ENCODE data around the gene SOST.
"Not testable (repeated sequence)": the region's sequence is repeated elsewhere in the genome, so short reads cannot be mapped to it uniquely, and the experiment has no call there.

The SOST gene

GRCh38 chr17:43758497-43759174 is at the start of gene SOST:
Gene SOST (minus strand): TSS chr17:43758791. CDS start chr17:43758741, 50 bp downstream.
- FAIRE-seq (no peak), DNase-seq (ENCODE audit: extremely low spot score, insufficient read length, low read depth) (no peak)

- FAIRE-seq (no peak), DNase-seq (ENCODE audit: extremely low spot score, insufficient read length, low read depth) (no peak)
These were observed 49.5 kb upstream of the SOST start for GRCh38 chr17:43808076-43808475.

- peak; percentile 29 for FAIRE-seq
- DNase-seq (ENCODE audit: extremely low spot score, insufficient read length, low read depth), result no peak
These were observed 46.5 kb upstream of the SOST start for GRCh38 chr17:43805117-43805516.

GRCh38 chr17:43803758-43804157 is 45.2 kb upstream of the SOST start:
- DNase-seq (ENCODE audit: extremely low spot score, insufficient read length, low read depth) (no peak), FAIRE-seq (no peak)

- no peak for DNase-seq (ENCODE audit: extremely low spot score, insufficient read length, low read depth)
- FAIRE-seq, result no peak
These were observed 43.3 kb upstream of the SOST start for GRCh38 chr17:43801844-43802243.

- no peak for DNase-seq (ENCODE audit: extremely low spot score, insufficient read length, low read depth)
- FAIRE-seq, result no peak
These were observed 42.1 kb upstream of the SOST start for GRCh38 chr17:43800736-43801135.

GRCh38 chr17:43799047-43799446 is 40.5 kb upstream of the SOST start:
- DNase-seq (ENCODE audit: extremely low spot score, insufficient read length, low read depth) (no peak), FAIRE-seq (no peak)

GRCh38 chr17:43798024-43798423 is 39.4 kb upstream of the SOST start:
- DNase-seq (ENCODE audit: extremely low spot score, insufficient read length, low read depth); FAIRE-seq: not testable (repeated sequence)

- DNase-seq (ENCODE audit: extremely low spot score, insufficient read length, low read depth); FAIRE-seq: not testable (repeated sequence)
These were observed 34.1 kb upstream of the SOST start for GRCh38 chr17:43792668-43793067.

- FAIRE-seq, result no peak
- DNase-seq (ENCODE audit: extremely low spot score, insufficient read length, low read depth), result no peak
These were observed 33.0 kb upstream of the SOST start for GRCh38 chr17:43791589-43791988.

- no peak for FAIRE-seq
- DNase-seq (ENCODE audit: extremely low spot score, insufficient read length, low read depth), result no peak
These were observed 31.8 kb upstream of the SOST start for GRCh38 chr17:43790311-43790940.

GRCh38 chr17:43789482-43789881 is 30.9 kb upstream of the SOST start:
- FAIRE-seq, result no peak
- no peak for DNase-seq (ENCODE audit: extremely low spot score, insufficient read length, low read depth)

- FAIRE-seq (no peak), DNase-seq (ENCODE audit: extremely low spot score, insufficient read length, low read depth) (no peak)
These were observed 29.9 kb upstream of the SOST start for GRCh38 chr17:43788540-43788939.

GRCh38 chr17:43787728-43788127 is 29.1 kb upstream of the SOST start:
- DNase-seq (ENCODE audit: extremely low spot score, insufficient read length, low read depth), result no peak
- FAIRE-seq, result no peak

GRCh38 chr17:43784628-43785101 is 26.1 kb upstream of the SOST start:
- DNase-seq (ENCODE audit: extremely low spot score, insufficient read length, low read depth) (no peak), FAIRE-seq (no peak)

- FAIRE-seq, result no peak
- DNase-seq (ENCODE audit: extremely low spot score, insufficient read length, low read depth), result no peak
These were observed 25.5 kb upstream of the SOST start for GRCh38 chr17:43784068-43784467.

GRCh38 chr17:43782913-43783680 is 24.5 kb upstream of the SOST start:
- FAIRE-seq, result no peak

GRCh38 chr17:43780135-43780534 is 21.5 kb upstream of the SOST start, which contains the start of gene CFAP97D1:
Gene CFAP97D1 (plus strand): TSS chr17:43780435. CDS start chr17:43780463, 28 bp downstream.
- no peak for FAIRE-seq

More at GRCh38 chr17:43782913-43783680, 24.5 kb upstream of the SOST start:
- DNase-seq (ENCODE audit: extremely low spot score, insufficient read length, low read depth), result no peak

GRCh38 chr17:43779145-43780125 is 20.8 kb upstream of the SOST start:
- FAIRE-seq, result no peak
- DNase-seq (ENCODE audit: extremely low spot score, insufficient read length, low read depth), result no peak

More at GRCh38 chr17:43780135-43780534, 21.5 kb upstream of the SOST start, which contains the start of gene CFAP97D1:
- no peak for DNase-seq (ENCODE audit: extremely low spot score, insufficient read length, low read depth)
